HG02840 (cell line): ENCODE results near the gene PPA1.
"Not testable (repeated sequence)": the region's sequence is repeated elsewhere in the genome, so short reads cannot be mapped to it uniquely, and the experiment has no call there.

ENCODE experiments used
- ATAC-seq: cut with Tn5 transposase; IDR thresholded peaks from one replicate; pipeline ENCODE4 v1.9.1; 2021; ENCODE audit warnings: mild to moderate bottlenecking, moderate library complexity, moderate number of reproducible peaks; ENCODE audit not compliant: unreplicated experiment, low FRiP score

PPA1 gene

GRCh38 chr10:70222340-70222794 lies 10.9 kb downstream of the PPA1 start:
- no peak for ATAC-seq

DNA sequence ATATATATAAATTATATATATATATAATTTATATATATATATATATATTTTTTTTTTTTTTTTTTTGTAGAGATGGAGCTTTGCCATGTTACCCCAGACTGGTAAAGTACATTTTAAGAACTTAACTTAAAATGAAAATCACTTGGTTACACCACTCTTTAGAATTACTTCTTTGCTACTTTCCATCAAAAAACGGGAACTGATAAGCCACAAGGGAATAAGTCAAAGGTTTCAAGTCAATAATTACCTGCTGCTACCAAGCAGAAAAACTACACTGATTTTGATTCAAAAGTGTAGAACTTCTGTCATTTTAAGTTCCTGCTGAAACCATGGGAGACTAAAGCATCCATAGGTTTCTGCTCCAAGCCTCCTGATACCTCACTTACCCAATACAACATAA lies 12.2 kb downstream of the PPA1 start:
- ATAC-seq = no peak

DNA sequence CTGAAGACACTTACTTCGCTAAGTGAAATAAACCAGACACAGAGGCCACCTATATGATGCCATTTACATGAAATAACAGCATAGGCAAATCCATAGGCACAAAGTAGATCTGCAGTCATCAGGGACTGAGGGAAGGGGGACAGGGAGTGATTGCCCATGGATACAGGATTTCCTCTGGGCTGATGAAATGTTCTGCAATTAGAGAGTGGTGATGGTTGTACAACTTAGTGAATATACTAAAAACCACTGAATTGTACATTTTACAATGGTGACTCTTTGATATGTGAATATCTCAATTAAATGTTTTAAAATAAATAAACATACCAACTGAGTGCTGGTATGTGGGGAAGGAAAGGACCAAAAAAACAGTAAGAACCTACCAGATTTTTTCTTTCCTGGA lies 20.4 kb downstream of the PPA1 start:
- no peak for ATAC-seq

- ATAC-seq = no peak
Measured at GRCh38 chr10:70212277-70212676, 21.0 kb downstream of the PPA1 start.

DNA sequence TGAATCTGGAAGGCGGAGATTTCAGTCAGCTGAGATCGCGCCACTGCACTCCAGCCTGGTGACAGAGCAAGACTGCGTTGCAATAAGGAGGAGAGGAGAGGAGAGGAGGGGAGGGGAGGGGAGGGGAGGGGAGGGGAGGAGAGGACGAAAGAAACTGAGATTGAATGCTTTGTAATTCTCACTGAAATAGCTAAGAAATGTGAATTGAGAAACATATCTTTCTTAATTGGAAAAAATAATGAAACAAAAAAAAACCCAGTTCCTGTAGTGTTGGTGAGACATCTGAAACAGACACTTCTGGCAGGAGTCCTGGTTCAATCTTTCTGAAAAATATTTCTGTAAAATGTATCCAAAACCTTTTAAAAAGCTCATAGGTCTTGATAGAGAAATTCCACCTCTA lies 26.5 kb downstream of the PPA1 start:
- no peak for ATAC-seq

DNA sequence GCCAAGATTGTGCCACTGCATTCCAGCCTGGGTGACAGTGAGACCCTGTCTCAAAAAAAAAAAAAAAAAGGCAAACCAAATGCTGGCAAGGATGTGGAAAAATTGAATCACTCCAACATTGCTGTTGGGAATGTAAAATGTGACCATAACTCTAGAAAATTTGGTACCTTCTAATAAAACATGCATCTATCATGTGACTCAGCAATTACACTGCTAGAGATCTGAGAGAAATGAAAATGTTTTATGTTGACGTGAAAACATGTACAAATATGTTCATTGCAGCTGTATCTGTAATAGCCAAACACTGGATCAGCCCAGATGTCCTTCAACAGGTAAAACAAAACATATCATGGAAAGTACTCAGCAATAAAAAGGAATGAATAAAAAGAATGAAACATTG lies 32.1 kb downstream of the PPA1 start:
- no peak for ATAC-seq

- ATAC-seq = no peak
Measured at GRCh38 chr10:70198696-70199466, 34.3 kb downstream of the PPA1 start.

- no peak for ATAC-seq
Measured at GRCh38 chr10:70197235-70197945, 35.8 kb downstream of the PPA1 start.

DNA sequence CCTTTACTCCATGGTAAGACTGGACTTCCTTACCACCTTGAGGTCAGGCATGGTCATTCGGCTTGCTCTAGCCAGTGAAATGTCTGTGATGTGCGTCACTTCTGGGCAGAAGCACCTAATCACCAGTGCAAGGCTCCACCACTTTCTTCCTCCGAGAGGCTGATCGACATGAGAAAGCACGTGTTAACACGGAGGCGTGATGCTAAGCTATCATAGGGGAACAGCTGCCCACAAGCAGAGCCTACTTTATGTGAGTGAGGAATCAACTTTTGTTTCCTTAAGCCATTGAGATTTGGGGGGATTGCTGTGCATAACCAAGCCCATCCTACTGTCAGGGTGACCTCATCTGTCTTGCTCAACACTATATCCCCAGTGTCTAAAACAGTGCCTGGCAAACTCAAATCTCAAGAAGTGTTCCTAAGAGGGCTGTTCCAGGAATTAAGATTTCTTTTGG lies 39.8 kb downstream of the PPA1 start:
- no peak for ATAC-seq

DNA sequence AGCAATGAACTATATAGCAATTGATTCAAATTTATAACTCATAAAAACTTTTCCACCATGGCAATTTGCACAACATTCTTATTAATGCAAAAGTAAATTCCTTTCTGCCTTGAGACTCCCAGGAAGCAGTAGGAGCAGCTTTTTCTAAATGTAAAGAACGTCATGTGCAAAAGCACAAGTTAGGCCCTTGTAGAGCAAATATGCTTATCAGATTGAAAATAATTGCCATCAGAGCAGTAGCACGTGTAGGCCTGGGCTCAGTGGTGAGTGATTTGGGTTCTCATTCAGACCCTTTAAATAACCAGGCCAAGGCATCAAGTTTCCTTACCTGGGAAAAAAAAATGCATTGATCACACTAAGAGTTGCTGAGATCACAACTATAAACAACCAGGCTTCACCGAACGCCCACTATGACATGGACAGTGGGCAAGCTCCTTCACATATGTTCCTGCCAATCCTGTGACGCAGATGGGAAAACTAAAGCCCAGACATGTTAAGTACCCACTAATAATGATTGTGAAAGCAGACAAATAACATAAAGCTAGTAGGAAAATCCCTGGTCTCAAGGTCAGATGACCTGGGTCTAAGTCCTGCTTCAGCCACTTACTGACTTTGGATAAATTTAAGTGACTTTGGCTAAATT lies 40.8 kb downstream of the PPA1 start:
- no peak for ATAC-seq

GRCh38 chr10:70191972-70192305 lies 41.3 kb downstream of the PPA1 start:
- ATAC-seq = no peak

GRCh38 chr10:70191161-70191971 lies 41.9 kb downstream of the PPA1 start:
- ATAC-seq = no peak

- no peak for ATAC-seq
Measured at GRCh38 chr10:70190581-70190980, 42.6 kb downstream of the PPA1 start.

DNA sequence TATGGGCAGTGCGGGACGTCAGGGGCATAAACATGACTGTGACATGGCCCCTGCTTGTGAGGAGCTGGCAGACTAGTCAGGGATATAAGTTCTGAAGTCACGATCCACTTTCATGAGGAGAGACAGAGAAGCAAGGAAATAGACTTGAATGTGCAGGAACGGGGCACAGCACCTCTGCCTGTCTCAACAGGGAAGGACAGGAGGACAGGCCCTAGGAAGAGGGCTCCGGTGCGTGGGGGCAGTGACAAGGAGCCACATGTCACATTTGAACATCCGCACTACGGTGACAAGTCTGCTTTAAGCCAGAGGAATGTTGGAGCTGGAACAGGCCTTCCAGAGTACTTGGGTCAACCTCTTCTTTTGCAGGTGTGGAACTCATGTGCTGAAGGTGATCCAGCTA lies 43.1 kb downstream of the PPA1 start:
- no peak for ATAC-seq

DNA sequence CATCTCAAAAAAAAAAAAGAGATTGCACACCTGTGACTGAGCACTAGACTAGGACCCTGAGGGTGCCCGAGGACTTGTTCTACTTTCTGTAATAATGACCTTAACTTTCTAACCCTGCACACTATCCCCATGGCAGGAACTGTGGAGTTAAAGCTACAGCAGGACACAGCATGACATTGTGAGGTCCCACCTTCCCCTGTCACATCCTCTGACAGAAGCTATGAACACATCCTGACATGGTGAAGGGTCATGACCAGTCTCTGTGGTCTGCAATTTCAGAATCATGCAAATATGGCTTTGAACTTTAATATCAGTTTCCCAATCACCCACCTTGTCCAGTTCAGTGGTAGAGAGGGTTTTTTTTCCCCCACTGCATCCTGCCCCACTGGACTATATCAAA lies 44.5 kb downstream of the PPA1 start:
- ATAC-seq = no peak

GRCh38 chr10:70186571-70186970 lies 46.7 kb downstream of the PPA1 start:
- ATAC-seq = no peak

GRCh38 chr10:70186090-70186489 lies 47.1 kb downstream of the PPA1 start:
- no peak for ATAC-seq

DNA sequence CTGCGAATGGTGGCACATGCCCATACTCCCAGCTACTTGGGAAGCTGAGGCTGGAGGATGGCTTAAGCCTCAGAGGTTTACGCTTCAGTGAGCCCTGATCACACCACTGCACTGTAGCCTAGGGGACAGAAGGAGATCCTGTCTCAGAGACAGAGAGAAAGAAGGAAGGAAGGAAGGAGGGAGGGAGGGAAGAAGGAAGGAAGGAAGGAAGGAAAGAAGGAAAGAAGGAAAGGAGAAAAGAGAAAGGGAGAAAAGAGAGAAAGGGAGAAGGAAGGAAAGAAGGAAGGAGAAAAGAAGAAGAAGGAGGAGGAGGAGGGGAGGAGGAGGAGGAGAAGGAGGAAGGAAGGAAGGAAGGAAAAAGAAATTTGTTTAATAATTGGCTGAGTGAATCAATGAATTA lies 49.9 kb downstream of the PPA1 start:
- ATAC-seq = no peak

DNA sequence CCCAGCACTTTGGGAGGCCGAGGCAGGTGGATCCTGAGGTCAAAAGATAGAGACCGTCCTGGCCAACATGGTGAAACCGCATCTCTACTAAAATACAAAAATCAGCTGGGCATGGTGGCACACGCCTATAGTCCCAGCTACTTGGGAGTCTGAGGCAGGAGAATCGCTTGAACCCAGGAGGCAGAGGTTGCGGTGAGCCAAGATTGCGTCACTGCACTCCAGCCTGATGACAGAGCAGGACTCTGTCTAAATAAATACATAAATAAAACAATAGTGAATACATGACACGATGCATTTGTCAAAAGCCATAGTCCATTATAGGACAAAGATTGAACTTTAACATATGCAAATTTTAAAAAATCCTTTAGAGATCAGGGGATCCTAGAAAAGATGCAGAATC lies 54.0 kb downstream of the PPA1 start:
- not testable (repeated sequence) for ATAC-seq

DNA sequence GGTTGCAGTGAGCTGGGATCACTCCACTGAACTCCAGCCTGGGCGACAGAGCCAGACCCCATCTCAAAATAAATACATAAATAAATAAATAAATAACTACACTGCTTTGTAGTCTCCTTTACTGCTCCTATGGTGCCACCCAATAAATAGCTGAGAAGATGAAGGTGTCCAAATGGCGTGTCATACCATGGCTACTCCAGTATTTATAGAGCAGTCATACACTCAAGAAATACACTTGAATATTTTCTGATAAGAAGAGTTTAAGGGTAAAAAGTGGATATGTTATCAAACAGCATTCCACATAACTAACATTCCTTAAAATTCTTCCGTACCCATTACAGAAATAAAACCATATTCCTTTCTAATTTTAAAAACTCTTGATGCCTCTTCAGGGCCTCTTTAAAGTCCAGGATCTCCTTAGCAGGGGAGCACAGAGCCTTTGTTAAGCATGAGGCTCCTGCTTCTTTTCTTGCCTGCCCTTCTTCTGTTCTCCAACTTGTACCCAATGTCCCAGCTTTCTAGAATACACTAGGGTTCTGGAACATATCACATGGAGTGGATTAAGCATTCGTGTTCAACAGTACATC lies 55.0 kb downstream of the PPA1 start:
- ATAC-seq = no peak
